Cardiac muscle cell (in vitro differentiated cells and primary cell): ENCODE data around the gene NFATC1. TPM values are rescaled to one million over a fixed set of nuclear protein-coding genes. Genes with fewer than 3 reads are reported as not detected.

Experiments used
- DNase-seq, 2 donors: peaks; one replicate each; pipeline versions ENCODE4 v3.0.0 to v3.0.0-alpha.2; 2010 to 2017; ENCODE audit warnings: low read depth in 1 of 2, low spot score in 1 of 2
- H3K27ac ChIP-seq: fragments of 200-600 bp; sonication (generic); 2 replicates; pipeline ENCODE4 v1.5.1; 2016
- H3K27me3 ChIP-seq: fragments of 200-600 bp; sonication (generic); 2 replicates; pipeline ENCODE4 v1.6.0; 2016; ENCODE audit warnings: control low read depth
- H3K36me3 ChIP-seq: fragments of 200-600 bp; sonication (generic); 2 replicates; pipeline ENCODE4 v1.5.1; 2016; ENCODE audit warnings: control low read depth
- H3K4me1 ChIP-seq: fragments of 200-600 bp; sonication (generic); 2 replicates; pipeline ENCODE4 v1.8.1; 2017; ENCODE audit warnings: low read depth, mild to moderate bottlenecking, mixed run types
- H3K4me3 ChIP-seq: fragments of 200-600 bp; sonication (generic); 2 replicates; pipeline ENCODE4 v1.5.1; 2016; ENCODE audit warnings: mild to moderate bottlenecking
- H3K9me3 ChIP-seq: fragments of 200-600 bp; sonication (generic); 2 replicates; pipeline ENCODE4 v1.5.1; 2017; ENCODE audit warnings: low read depth, mild to moderate bottlenecking, control low read depth
- polyA plus RNA-seq: library from polyadenylated mRNA; unstranded; fragments of >200 nt; fragmentation: Nextera tagmentation; extraction: Ambion mirVana; gene quantifications from 2 replicates; pipeline ENCODE4 v1.2.1, GENCODE V29; 2016
- total RNA-seq: library from RNA; depleted of rRNA; stranded (reverse); fragments of >200 nt; gene quantifications from 2 replicates; pipeline ENCODE4 v1.2.3, GENCODE V29; 2016
- TF ChIP-seq, protein P1 (sequence below): IDR thresholded peaks from 2 replicates; pipeline ENCODE4 v1.5.1; 2012; ENCODE audit warnings: low read depth, mild to moderate bottlenecking, low read length

The NFATC1 gene
- total and polyA plus RNA-seq, 2 experiments from 2014 or later: 10.8 to 11.7 TPM

DNA sequence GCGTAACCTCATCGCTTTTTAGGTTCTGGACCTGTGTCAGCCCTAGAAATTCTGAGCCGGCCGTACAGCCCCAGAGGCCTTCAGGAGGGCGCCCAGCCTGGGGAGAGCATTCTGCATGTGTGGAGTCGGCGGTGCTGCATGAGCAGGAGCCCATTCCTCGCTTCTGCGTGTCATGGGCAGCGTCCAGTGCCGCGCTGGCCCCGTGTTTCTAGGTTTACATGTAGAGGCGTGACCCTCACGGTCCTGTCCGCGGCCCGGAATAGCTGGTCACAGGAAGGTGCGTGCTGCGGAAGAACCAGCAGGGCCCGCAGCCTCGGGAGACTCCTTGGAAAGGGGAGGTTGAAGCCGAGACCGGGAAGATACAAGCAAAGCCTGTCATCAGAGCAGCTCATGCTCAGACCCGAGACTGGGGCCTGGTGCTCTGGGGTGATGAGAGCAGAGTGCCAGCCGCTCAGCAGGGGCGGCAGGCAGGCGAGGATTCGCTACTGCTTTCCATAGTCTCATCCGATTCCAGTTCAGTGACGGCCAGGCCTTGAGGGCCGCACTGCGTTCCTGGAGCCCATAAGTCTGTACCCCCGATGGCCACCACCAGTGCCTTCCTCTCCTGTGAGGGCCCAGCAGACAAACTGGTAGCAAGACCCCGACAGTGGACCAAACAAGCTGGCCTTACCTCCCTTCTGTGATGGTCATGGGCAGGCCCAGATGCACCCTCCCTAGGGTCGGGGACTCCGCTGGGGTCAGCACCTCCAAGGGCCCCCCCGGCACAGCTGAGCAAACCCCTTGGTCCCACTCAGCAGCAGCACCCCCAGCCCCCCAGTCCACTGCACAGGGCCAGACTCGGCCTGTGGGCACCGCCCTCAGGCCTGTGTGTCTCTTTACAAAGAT, 15.6 kb upstream of the NFATC1 start:
- Histone ChIP-seq H3K9me3 (no peaks in the 10 kb centered on the region), H3K36me3 (peaks cover 3% of the 10 kb centered on the region), H3K4me1 (no peaks in the 10 kb centered on the region), H3K27ac (no peak overlapping the region), H3K4me3 (no peak overlapping the region), H3K27me3 (no peaks in the 10 kb centered on the region)
- TF ChIP-seq, protein P1, sequence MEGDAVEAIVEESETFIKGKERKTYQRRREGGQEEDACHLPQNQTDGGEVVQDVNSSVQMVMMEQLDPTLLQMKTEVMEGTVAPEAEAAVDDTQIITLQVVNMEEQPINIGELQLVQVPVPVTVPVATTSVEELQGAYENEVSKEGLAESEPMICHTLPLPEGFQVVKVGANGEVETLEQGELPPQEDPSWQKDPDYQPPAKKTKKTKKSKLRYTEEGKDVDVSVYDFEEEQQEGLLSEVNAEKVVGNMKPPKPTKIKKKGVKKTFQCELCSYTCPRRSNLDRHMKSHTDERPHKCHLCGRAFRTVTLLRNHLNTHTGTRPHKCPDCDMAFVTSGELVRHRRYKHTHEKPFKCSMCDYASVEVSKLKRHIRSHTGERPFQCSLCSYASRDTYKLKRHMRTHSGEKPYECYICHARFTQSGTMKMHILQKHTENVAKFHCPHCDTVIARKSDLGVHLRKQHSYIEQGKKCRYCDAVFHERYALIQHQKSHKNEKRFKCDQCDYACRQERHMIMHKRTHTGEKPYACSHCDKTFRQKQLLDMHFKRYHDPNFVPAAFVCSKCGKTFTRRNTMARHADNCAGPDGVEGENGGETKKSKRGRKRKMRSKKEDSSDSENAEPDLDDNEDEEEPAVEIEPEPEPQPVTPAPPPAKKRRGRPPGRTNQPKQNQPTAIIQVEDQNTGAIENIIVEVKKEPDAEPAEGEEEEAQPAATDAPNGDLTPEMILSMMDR: no peak
- no peak for DNase-seq

DNA sequence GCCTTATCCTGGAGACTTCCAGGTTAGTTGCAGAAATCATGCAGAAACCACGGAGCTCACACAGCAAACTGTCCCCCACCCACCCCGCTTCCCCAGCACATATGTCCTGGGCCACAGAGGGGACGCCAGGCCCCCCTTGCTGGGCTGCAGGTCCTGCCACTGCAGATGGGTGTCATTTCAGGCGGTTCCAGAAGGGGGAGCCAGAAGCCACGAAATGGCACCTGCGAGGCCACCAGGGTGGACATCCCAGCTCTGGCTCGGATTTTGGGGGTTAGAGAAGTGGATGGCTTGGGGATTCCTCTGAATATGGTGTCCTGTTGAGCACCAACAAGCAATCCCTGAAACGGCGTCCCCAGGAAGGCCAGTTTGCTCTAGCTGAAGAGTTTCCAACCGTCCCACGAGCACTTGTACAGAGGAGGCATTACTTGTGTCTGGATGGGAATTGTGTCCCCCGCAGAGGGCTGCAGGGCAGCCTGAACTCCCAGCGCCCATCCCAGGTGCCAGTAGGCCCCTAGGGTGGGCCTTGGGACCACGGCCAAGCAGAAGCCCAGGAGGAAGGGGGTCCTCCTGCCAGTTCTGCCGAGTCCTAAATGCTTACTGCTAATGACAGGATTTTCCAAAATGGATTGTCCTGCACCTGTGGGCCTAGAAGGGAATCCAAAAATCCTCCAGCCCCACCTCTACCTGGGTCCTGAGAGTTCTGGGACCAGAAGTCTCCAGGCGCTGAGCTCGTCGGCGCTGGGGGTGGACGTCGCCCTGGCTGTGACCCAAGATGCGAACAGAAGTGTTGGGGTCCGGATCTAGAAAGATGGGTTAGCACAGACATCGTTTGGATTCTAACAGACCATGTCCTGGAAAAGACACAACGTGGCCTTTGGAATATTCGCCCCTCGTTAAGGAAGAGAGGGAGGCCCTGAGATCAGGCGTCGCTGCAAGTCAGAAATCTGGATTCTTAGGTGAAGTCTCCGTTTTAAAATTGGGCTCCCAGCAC, 14.6 kb upstream of the NFATC1 start:
- no peak overlapping the region for H3K4me3 ChIP-seq
- peaks cover 3% of the 10 kb centered on the region for H3K36me3 ChIP-seq
- H3K27ac ChIP-seq: no peak overlapping the region
- no peaks in the 10 kb centered on the region for H3K27me3 ChIP-seq
- H3K4me1 ChIP-seq: no peaks in the 10 kb centered on the region
- H3K9me3 ChIP-seq: no peaks in the 10 kb centered on the region
- DNase-seq: peak; percentile 57 to 67
- TF ChIP-seq, protein P1: peak; percentile 82

DNA sequence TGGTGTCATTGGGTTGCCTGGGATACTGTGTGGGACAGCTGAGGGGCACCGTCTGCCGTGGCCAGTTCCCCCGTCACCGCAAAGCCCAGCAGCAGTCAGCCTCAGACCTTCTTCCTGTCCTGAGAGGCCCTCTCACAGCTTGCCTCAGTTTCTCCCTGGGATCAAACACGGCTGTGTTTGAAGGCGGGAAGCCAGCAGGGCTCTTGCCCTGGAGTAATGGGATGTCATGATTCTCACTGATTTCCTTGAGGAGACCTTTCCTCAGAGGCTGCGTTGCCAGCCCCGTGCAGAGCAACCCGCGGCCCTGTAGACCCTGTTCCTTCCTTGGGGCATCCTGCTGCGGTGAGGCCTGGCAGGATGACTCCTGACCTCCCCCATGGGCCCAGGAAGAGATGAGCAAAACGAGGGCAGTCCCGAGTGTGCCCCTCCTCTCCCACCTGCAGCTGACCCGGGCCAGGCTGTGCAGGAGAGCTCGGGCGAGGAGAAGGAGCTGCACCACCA, 13.9 kb upstream of the NFATC1 start:
- TF ChIP-seq, protein P1: no peak
- Histone ChIP-seq H3K36me3 (peaks cover 3% of the 10 kb centered on the region), H3K4me3 (no peak overlapping the region), H3K9me3 (no peaks in the 10 kb centered on the region), H3K27ac (no peak overlapping the region), H3K27me3 (no peaks in the 10 kb centered on the region), H3K4me1 (no peaks in the 10 kb centered on the region)
- no peak for DNase-seq

DNA sequence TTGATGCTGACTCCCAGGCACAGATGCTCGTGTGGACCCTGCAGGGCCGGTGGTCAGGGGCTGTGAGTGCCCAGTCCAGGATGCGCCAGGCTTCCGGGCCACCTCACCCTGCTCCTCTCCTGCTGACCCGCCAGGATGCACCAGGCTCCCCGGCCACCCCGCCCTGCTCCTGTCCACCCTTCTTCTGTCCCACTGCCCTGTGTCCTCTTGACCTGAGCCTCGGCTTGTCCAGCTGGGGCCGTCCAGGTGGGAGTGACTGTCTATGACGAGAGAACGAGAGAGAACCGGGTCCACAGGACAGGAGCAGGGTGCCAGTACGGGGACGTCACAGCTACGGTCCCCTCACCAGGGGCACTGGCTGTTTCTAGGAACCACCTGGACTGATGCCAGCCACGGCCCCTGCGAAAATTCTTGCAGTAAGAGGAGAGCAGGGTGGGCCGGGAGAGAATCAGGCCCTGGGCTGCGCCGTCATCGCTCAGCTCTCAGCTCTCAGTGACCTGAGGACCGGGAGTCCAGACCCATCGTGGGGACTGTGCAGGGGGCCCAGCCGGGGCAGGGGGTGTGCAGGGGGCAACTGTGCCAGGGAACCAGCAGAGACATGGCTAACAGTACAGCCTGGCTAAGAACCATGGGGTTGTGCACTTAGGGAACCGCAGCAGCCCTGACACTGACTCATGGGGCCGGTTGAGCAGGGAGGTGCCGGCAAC, 12.9 kb upstream of the NFATC1 start:
- no peak for DNase-seq
- no peaks in the 10 kb centered on the region for H3K27me3 ChIP-seq
- H3K36me3 ChIP-seq: no peaks in the 10 kb centered on the region
- no peaks in the 10 kb centered on the region for H3K4me1 ChIP-seq
- H3K9me3 ChIP-seq: no peaks in the 10 kb centered on the region
- H3K4me3 ChIP-seq: no peak overlapping the region
- TF ChIP-seq, protein P1: no peak
- H3K27ac ChIP-seq: no peak overlapping the region
